Lower lobe of right lung (tissue), 2 donors: ENCODE data around the gene ISCU. TPM values are rescaled to one million over a fixed set of nuclear protein-coding genes. Genes with fewer than 3 reads are reported as not detected.

Experiments
- ATAC-seq, 2 donors: fragments of 200-7000 bp; cut with Tn5 transposase; one replicate each; pipeline ENCODE4 v1.9.1; 2020 to 2022; ENCODE audit warnings: mild to moderate bottlenecking in 2 of 2, moderate library complexity in 2 of 2
- DNase-seq: peaks from one replicate; pipeline ENCODE4 v3.0.0-alpha.2; 2020
- H3K27ac ChIP-seq: fragments of 200-600 bp; one replicate; pipeline ENCODE4 v1.8.0; 2022
- H3K27me3 ChIP-seq: fragments of 200-600 bp; one replicate; pipeline ENCODE4 v1.8.0; 2022; ENCODE audit warnings: low read depth
- H3K36me3 ChIP-seq: fragments of 200-600 bp; one replicate; pipeline ENCODE4 v1.8.0; 2022; ENCODE audit warnings: mild to moderate bottlenecking
- H3K4me1 ChIP-seq: fragments of 200-600 bp; one replicate; pipeline ENCODE4 v1.8.0; 2022
- H3K4me3 ChIP-seq: fragments of 200-600 bp; one replicate; pipeline ENCODE4 v1.8.0; 2022; ENCODE audit warnings: mild to moderate bottlenecking
- H3K9me3 ChIP-seq: fragments of 200-600 bp; one replicate; pipeline ENCODE4 v1.8.0; 2022
- CTCF ChIP-seq: fragments of 200-600 bp; IDR thresholded peaks from one replicate; pipeline ENCODE4 v1.8.0; 2022; ENCODE audit warnings: antibody characterized with exemption, mild to moderate bottlenecking
- intact Hi-C: fragments of 100-400 bp; cut with DNase I; formaldehyde crosslinking; loops from one replicate; pipeline ENCODE4 v1.11.0; 2022
- total RNA-seq: library from RNA; stranded (reverse); fragmentation: NEBNext Ultra II Directional; extraction: Animal tissue kit (Norgen Biotek cat#: 25700); gene quantifications from one replicate; pipeline ENCODE4 v1.2.1, GENCODE V29; 2021
- donor health status: DM: no; HTN: yes; CAD: no; lungs with severe emphysema.

ISCU gene
- total RNA-seq, 1 donor from 2014 or later = 133 TPM

GRCh38 chr12:108592033-108592909 lies 29.9 kb downstream of the ISCU start:
- Histone ChIP-seq H3K27me3 (no peaks in the 10 kb centered on the region), H3K36me3 (no peaks in the 10 kb centered on the region), H3K4me3 (no peak overlapping the region), H3K4me1 (no peaks in the 10 kb centered on the region), H3K27ac (no peak overlapping the region), H3K9me3 (no peaks in the 10 kb centered on the region)
- intact Hi-C loops = no loop called here
- no peak for DNase-seq
- ATAC-seq = no peak
- TF ChIP-seq CTCF = no peak

DNA sequence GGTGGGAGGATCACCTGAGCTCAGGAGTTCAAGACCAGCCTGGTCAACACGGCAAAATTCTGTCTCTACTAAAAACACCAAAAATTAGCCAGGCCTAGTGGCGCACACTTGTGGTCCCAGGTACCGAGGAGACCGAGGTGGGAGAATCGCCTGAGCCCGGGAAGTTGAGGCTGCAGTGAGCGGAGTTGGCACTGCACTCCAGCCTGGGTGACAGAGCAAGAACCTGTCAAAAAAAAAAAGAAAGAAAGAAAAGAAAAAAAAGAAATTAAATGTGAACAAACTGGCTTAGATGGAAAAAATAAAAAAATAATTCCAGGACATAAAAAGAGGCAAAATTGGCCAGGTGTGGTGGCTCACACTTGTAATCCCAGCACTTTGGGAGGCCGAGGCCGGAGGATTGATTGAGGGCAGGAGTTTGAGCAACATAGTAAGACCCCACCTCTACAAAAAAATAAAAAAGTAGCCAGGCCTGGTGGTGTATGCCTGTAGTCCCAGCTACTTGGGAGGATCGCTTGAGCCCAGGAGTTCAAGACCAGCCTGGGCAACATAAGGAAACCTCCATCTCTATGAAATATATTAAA lies 32.0 kb downstream of the ISCU start:
- intact Hi-C loops = no loop called here

DNA sequence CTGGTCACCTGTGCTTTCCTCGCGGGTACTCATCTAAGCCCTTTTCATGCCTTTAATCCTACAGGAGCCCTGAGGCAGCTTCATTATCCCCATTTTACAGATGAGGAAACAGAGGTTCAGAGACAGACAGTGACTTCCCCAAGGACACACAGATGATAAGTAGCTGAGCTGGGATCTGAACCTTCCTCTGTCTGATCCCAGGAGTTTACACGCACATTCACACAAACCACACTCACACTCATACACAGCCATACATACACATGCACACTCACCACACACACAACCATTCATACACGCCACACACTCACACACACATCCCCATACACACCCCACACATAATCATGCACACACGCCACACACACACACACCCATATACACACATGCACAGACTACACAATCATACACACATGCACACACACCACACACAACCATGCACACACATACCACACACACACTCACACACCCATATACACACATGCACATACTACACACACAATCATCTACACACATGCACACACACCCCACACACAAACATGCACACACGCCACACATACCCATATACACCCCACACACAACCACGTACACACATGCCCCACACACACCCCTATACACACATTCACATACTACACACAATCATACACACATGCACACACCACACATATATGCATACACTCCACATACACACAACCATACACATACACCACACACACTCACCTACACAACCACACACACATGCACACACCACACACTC lies 32.7 kb downstream of the ISCU start:
- ATAC-seq = no peak
- Histone ChIP-seq H3K27me3 (no peaks in the 10 kb centered on the region), H3K36me3 (no peaks in the 10 kb centered on the region), H3K27ac (no peak overlapping the region), H3K9me3 (no peaks in the 10 kb centered on the region), H3K4me3 (peak overlapping the region; percentile 31), H3K4me1 (no peaks in the 10 kb centered on the region)
- DNase-seq = no peak
- intact Hi-C loops = no loop called here
- TF ChIP-seq CTCF = no peak

More for the DNA sequence above, 32.0 kb downstream of the ISCU start:
- H3K9me3 ChIP-seq = no peaks in the 10 kb centered on the region
- no peaks in the 10 kb centered on the region for H3K4me1 ChIP-seq
- no peaks in the 10 kb centered on the region for H3K27me3 ChIP-seq
- TF ChIP-seq CTCF = no peak
- DNase-seq (no peak), ATAC-seq (no peak)
- H3K27ac ChIP-seq = peak overlapping the region; percentile 4
- H3K4me3 ChIP-seq = no peak overlapping the region
- no peaks in the 10 kb centered on the region for H3K36me3 ChIP-seq

GRCh38 chr12:108595711-108596647 lies 33.6 kb downstream of the ISCU start:
- TF ChIP-seq CTCF = no peak
- Histone ChIP-seq H3K27ac (no peak overlapping the region), H3K4me1 (no peaks in the 10 kb centered on the region), H3K27me3 (no peaks in the 10 kb centered on the region), H3K36me3 (no peaks in the 10 kb centered on the region), H3K4me3 (peak overlapping the region; percentile 44), H3K9me3 (no peaks in the 10 kb centered on the region)
- intact Hi-C loops = no loop called here
- DNase-seq = no peak
- no peak for ATAC-seq
